GM18507 (cell line): Measurements from ENCODE around the gene FOXQ1.
"Not testable (repeated sequence)": the region's sequence is repeated elsewhere in the genome, so short reads cannot be mapped to it uniquely, and the experiment has no call there.

Experiments
- DNase-seq: peaks from one replicate; pipeline ENCODE4 v3.0.0; 2011; ENCODE audit warnings: low read depth; ENCODE audit not compliant: insufficient read length; ENCODE audit errors: extremely low spot score
- FAIRE-seq: peaks from 2 replicates; lab custom pipeline; 2011; peaks lifted over from hg19 to GRCh38; lab: Jason Lieb, UNC

The FOXQ1 gene

DNA sequence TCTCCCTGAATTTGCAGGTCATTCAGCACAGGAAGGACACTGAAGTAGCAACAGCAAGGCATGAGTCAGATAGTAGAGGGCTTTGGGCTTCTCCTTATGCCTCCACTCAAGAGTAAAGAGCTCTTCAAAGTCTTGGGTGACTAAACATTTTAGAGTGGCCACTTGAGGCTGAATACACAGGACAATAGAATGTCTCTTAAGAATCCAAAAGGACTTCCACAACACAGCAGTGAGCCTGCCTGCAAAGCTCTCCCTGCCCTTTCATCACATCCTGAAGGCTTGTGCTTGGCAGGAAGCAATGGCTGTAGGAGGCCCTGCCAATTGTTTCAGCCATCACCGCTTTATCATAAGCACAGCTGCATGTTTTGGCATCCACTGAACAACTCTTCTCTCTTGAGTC is 36.8 kb downstream of the FOXQ1 start:
- DNase-seq (no peak), FAIRE-seq (no peak)

DNA sequence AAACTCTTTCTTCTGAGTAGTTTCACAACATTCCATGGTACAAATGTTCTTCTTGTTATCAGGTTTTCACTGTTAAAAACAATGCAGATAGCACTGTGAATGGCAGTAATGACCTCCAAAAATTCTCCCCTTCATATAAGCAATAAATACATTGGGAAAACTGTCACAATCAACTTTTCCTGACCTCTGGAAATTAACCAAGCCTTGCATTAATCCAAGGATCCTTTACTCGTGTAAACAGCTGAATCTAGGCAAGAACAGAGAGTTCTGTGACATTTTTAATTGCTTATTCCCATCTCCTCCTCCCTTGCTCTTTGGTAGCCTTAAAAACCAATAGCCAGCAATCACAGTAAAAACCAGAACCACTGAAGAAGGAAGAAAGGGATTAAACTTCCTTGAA is 37.8 kb downstream of the FOXQ1 start:
- DNase-seq (no peak), FAIRE-seq (no peak)

DNA sequence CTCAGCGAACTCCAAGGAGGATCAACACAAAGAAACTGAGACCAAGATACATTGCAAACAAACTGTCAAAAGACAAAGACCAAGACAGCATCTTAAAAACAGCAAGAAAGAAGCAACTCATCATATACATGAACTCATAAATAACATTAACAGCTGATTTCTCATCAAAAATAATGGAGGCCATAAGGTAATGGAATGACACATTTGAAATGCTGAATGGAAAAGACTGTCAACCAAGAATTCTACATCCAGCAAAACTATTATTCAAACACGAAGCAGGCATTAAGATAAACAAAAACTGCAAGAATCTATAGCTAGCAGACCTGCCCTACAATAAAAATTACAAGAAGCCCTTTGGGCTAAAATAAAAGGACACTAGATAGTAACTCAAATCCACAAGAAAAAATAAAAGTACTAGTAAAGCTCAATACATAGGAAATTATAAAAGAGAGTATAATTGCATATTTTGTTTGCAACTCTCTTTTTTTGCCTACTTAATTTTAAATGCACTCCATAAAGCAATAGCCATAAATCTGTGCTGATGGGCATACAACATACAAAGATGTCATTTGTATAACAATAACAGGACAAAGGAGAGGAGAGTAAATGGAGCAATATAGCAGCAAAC is 39.6 kb downstream of the FOXQ1 start:
- FAIRE-seq (no peak), DNase-seq (no peak)

DNA sequence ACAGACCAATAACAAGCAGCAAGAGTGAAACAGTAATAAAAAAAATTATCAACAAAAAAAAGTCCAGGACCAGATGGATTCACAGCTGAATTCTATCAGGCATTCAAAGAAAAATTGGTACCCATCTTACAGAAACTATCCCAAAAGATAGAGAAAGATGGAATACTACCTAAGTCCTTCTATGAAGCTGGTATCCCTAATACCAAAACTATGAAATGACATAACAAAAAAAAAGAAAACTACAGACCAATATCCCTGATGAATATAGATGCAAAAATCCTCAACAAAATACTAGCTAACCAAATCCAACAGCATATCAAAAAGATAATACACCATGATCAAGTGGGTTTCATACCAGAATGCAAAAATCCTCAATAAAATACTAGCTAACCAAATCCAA is 43.2 kb downstream of the FOXQ1 start:
- not testable (repeated sequence) for FAIRE-seq, DNase-seq

DNA sequence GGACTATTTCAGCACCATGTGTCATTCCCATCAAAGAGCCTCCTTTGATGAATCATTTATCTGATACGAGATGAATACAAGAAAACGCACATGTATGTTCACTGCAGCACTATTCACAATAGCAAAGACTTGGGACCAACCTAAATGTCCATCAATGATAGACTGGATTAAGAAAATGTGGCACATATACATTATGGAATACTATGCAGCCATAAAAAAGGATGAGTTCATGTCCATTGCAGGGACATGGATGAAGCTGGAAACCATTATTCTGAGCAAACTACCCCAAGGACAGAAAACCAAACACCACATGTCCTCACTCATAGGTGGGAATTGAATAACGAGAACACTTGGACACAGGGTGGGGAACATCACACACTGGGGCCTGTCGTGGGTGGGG is 49.8 kb downstream of the FOXQ1 start:
- FAIRE-seq, DNase-seq: not testable (repeated sequence)

DNA sequence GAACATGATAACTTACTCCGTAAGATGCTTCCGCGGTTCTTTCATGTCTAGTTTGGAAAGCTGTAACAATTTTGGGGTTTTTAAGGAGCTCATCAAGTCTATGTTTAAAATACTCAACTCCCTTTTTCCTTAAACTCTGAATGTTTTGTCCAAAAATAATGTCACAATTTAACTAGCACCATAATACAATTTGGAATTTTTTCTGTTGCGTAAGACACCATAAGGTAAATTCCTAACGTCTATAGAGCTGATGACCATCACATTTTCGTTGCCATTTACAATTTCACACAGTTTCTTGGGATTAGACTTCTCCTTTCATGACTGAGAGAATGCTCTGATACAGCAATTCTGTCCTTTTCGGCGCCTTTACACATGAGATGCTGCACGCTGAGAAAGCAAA is 50.7 kb downstream of the FOXQ1 start:
- no peak for FAIRE-seq

DNA sequence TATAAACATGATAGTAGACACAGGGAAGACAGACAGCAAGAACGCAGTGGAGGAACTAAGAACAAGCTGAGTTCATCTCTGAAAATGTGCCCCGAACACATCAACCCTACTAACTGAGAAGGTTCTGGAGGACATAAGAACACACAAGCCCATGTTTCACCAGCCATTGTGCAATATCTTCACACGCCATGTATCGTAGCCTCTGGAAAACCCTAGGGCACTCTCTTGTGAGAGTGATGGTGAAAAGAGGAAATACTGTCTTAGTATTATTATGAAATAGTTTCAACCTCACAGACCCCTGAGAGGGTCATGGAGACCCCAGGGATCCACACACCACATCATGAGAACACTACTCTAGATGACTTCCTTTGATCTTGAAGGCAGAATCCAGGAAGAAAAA is 51.4 kb downstream of the FOXQ1 start:
- FAIRE-seq (no peak), DNase-seq (no peak)

More for the DNA sequence above, 50.7 kb downstream of the FOXQ1 start:
- no peak for DNase-seq

DNA sequence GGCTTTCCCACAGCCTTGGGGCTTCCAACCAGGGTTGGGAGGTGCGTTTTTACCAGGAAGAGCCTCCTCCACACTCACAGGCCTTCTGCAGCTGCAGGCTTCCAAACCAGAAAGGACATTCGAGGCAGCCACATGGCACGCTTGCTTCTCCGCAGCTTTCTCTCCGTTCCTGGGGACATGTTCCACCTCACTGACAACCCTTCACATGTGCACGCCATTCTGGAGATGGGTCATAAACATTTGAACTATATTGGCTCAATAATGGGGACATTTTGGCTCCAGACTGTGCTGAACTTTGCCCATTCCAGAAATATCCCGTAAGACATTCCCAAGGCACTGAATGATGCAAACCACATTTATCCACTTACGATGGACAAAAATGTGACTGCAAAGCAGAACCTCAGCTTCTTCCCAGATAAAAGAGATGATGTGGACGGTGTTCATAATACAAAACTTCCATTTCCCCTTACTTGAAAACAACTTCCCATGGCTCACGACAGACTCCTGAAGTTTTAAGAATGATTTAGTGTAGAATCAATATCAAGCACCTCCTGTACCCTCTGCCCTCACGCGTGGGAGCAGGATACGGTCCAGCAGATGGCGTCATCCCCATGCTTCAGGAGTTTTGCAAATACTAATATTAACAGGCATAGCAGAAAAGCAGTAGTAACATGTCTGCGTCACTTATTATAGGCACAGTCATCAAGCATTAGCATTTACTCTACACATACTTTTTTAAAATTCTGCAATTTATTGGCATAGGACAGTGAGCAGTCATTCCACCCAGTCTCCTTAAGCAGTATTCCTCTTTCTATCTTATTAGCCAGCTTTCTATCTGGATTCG is 52.1 kb downstream of the FOXQ1 start:
- FAIRE-seq: no peak
- no peak for DNase-seq
